Right atrium auricular region (tissue), 2 donors: ENCODE results near the gene NHP2. TPM values are rescaled to one million over a fixed set of nuclear protein-coding genes. Genes with fewer than 3 reads are reported as not detected.

Experiments used
- DNase-seq: peaks from one replicate; pipeline ENCODE4 v3.0.0-alpha.2; 2019; ENCODE audit warnings: low spot score
- H3K27ac ChIP-seq, 2 donors: fragments of 200-600 bp; sonication (generic); 1 replicate in 1 of 2; 2 replicates in 1 of 2; pipeline ENCODE4 v1.5.1; 2016 to 2019
- H3K27me3 ChIP-seq, 2 donors: fragments of 200-600 bp; sonication (generic); one replicate each; pipeline versions ENCODE4 v1.5.1 to v1.6.0; 2017 to 2019
- H3K36me3 ChIP-seq: fragments of 200-600 bp; sonication (generic); one replicate; pipeline ENCODE4 v1.5.1; 2016
- H3K4me1 ChIP-seq, 2 donors: fragments of 200-600 bp; sonication (generic); one replicate each; pipeline versions ENCODE4 v1.5.1 to v1.6.0; 2017 to 2019
- H3K4me3 ChIP-seq, 2 donors: fragments of 200-600 bp; sonication (generic); 1 replicate in 1 of 2; 2 replicates in 1 of 2; pipeline ENCODE4 v1.5.1; 2017 to 2019; ENCODE audit warnings: mild to moderate bottlenecking in 1 of 2, moderate library complexity in 1 of 2
- H3K9me3 ChIP-seq, 2 donors: fragments of 200-600 bp; sonication (generic); one replicate each; pipeline ENCODE4 v1.5.1; 2019
- CTCF ChIP-seq, 2 donors: fragments of 200-600 bp; sonication (generic); IDR thresholded peaks; one replicate each; pipeline ENCODE4 v1.5.1; 2019; ENCODE audit warnings: antibody characterized with exemption in 2 of 2
- total RNA-seq, 2 donors: library from RNA; depleted of rRNA; stranded (reverse); fragments of >200 nt; gene quantifications; one replicate each; pipeline ENCODE4 v1.1.0, GENCODE V29; 2016

NHP2 gene
- total RNA-seq, 2 donors from 2014 or later = 125 to 151 TPM

GRCh38 chr5:178155065-178155464 lies 1.4 kb upstream of the NHP2 start:
- no peak for TF ChIP-seq CTCF (IDR thresholded peaks at IDR 0.05)
- H3K36me3 ChIP-seq = peaks cover 13% of the 10 kb centered on the region

GRCh38 chr5:178152491-178153444 lies 917 bp downstream of the NHP2 start:
- Histone ChIP-seq H3K27me3 (no peaks in the 10 kb centered on the region), H3K36me3 (peaks cover 36% of the 10 kb centered on the region), H3K27ac (peak overlapping the region in 1 of 2 donors; percentile 46), H3K4me1 (peaks cover 0 to 28% of the 10 kb centered on the region in 2 donors), H3K4me3 (peak overlapping the region; percentile 73 to 77), H3K9me3 (no peaks in the 10 kb centered on the region)
- no peak for TF ChIP-seq CTCF (IDR thresholded peaks at IDR 0.05)
- DNase-seq = no peak

More at GRCh38 chr5:178155065-178155464, 1.4 kb upstream of the NHP2 start:
- no peak overlapping the region for H3K4me3 ChIP-seq
- no peak overlapping the region for H3K27ac ChIP-seq
- H3K9me3 ChIP-seq = no peaks in the 10 kb centered on the region
- H3K27me3 ChIP-seq = no peaks in the 10 kb centered on the region
- DNase-seq = no peak
- H3K4me1 ChIP-seq = peaks cover 0 to 28% of the 10 kb centered on the region in 2 donors

- Histone ChIP-seq H3K27ac (no peak overlapping the region), H3K9me3 (no peaks in the 10 kb centered on the region), H3K27me3 (no peaks in the 10 kb centered on the region), H3K4me3 (no peak overlapping the region), H3K36me3 (peaks cover 51% of the 10 kb centered on the region), H3K4me1 (peaks cover 0 to 28% of the 10 kb centered on the region in 2 donors)
- no peak for TF ChIP-seq CTCF (IDR thresholded peaks at IDR 0.05)
- no peak for DNase-seq
Measured at GRCh38 chr5:178150977-178151734, 2.5 kb downstream of the NHP2 start.

GRCh38 chr5:178149199-178149932 lies 4.3 kb downstream of the NHP2 start:
- Histone ChIP-seq H3K4me1 (peaks cover 0 to 26% of the 10 kb centered on the region in 2 donors), H3K36me3 (peaks cover 66% of the 10 kb centered on the region), H3K27ac (no peak overlapping the region), H3K27me3 (no peaks in the 10 kb centered on the region), H3K9me3 (no peaks in the 10 kb centered on the region), H3K4me3 (no peak overlapping the region)
- DNase-seq = no peak
- TF ChIP-seq CTCF (IDR thresholded peaks at IDR 0.05) = no peak

- peaks cover 85% of the 10 kb centered on the region for H3K36me3 ChIP-seq
- no peak for DNase-seq
- no peaks in the 10 kb centered on the region for H3K9me3 ChIP-seq
- no peaks in the 10 kb centered on the region for H3K27me3 ChIP-seq
- peaks cover 0 to 12% of the 10 kb centered on the region in 2 donors for H3K4me1 ChIP-seq
- no peak overlapping the region for H3K27ac ChIP-seq
- H3K4me3 ChIP-seq = no peak overlapping the region
- TF ChIP-seq CTCF (IDR thresholded peaks at IDR 0.05) = no peak
Measured at GRCh38 chr5:178147406-178147805, 6.3 kb downstream of the NHP2 start.
